Measurements from ENCODE around the gene RASAL2. TPM values are rescaled to one million over a fixed set of nuclear protein-coding genes. Genes with fewer than 3 reads are reported as not detected.
"Not testable (repeated sequence)": the region's sequence is repeated elsewhere in the genome, so short reads cannot be mapped to it uniquely, and the experiment has no call there.

RASAL2 gene
- total and polyA plus RNA-seq, 2 donors (not counting 1 experiment from before 2014, with no cell fraction given): 11.9 to 21.8 TPM

DNA sequence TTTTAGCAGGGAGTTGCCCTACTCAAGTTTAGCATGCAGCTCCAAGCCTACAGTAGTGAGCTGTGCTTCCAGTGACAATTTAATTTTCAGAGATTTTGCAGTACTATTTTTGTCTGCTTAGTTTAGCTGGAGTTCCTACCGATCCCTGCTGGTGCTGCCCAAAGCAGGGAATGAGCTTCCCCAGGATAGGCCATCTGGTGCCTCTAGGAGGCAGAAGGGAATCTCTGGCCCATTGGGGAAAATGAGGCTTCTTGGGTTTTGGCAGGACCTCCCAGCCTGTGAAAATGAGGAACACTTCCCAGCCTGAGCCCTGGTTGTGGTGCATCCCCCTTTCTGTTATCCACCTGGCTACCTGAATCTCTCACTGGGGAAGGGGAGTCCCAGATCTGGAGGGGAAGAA lies 149.2 kb downstream of the RASAL2 start:
- no peak overlapping the region for H3K4me3 ChIP-seq (replicated peaks in 1 of 4; ENCODE audit: control extremely low read depth in 1 of 4, insufficient read depth in 1 of 4, low read depth in 3 of 4, low read length in 4 of 4)
- H4K20me1 ChIP-seq (ENCODE audit: control insufficient read depth, extremely low read depth, insufficient read depth, low read length): no peaks in the 10 kb centered on the region
- peaks cover 15% of the 10 kb centered on the region for H3K4me1 ChIP-seq (ENCODE audit: control insufficient read depth, extremely low read depth, insufficient read depth, low read length)
- DNase-seq (ENCODE audit: low read depth in 2 of 2): no peak
- H3K27ac ChIP-seq (ENCODE audit: insufficient read depth, low read length): no peak overlapping the region
- H3K36me3 ChIP-seq (ENCODE audit: control insufficient read depth, insufficient read depth, low read length): no peaks in the 10 kb centered on the region
- no peak overlapping the region for H2AFZ ChIP-seq (ENCODE audit: low read length)
- H3K27me3 ChIP-seq (ENCODE audit: control insufficient read depth, insufficient read depth, low read length): no peaks in the 10 kb centered on the region
- TF ChIP-seq, protein P1, sequence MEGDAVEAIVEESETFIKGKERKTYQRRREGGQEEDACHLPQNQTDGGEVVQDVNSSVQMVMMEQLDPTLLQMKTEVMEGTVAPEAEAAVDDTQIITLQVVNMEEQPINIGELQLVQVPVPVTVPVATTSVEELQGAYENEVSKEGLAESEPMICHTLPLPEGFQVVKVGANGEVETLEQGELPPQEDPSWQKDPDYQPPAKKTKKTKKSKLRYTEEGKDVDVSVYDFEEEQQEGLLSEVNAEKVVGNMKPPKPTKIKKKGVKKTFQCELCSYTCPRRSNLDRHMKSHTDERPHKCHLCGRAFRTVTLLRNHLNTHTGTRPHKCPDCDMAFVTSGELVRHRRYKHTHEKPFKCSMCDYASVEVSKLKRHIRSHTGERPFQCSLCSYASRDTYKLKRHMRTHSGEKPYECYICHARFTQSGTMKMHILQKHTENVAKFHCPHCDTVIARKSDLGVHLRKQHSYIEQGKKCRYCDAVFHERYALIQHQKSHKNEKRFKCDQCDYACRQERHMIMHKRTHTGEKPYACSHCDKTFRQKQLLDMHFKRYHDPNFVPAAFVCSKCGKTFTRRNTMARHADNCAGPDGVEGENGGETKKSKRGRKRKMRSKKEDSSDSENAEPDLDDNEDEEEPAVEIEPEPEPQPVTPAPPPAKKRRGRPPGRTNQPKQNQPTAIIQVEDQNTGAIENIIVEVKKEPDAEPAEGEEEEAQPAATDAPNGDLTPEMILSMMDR (conservative IDR thresholded peaks at IDR 0.05 in 1 of 2, IDR thresholded peaks at IDR 0.05 in 1 of 2; ENCODE audit: low read depth in 1 of 2, low read length in 2 of 2): no peak
- TF ChIP-seq EZH2 (IDR thresholded peaks at IDR 0.05; ENCODE audit: low read length, missing control alignments): no peak
- H3K79me2 ChIP-seq (ENCODE audit: control insufficient read depth, insufficient read depth, low read length): peaks cover 9% of the 10 kb centered on the region
- no peak overlapping the region for H3K9ac ChIP-seq (ENCODE audit: insufficient read depth, low read length)
- H3K9me3 ChIP-seq (ENCODE audit: control insufficient read depth, insufficient read depth, low read depth, low read length): no peaks in the 10 kb centered on the region
- no peak overlapping the region for H3K4me2 ChIP-seq (ENCODE audit: extremely low read depth, insufficient read depth, low read length)

DNA sequence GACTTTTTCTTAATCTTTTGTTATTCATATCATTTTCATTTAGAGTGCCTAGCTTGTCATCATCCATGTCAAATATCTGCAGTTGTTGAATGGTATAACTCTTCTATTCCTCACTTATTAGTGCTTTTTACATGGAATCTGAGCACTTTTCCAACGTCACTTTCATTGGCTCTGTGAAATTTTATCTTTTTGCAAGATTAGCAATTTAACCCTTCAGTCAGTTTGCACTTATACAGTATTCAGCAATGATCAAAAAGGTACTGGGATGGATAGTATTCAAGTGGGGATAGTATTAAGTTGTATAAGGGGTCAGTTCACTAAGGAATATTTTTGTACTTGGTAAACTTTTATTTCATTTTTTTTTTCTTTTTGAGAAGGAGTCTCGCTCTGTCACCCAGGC lies 150.0 kb downstream of the RASAL2 start:
- H3K27ac ChIP-seq (ENCODE audit: insufficient read depth, low read length): no peak overlapping the region
- H3K4me3 ChIP-seq (replicated peaks in 1 of 4; ENCODE audit: control extremely low read depth in 1 of 4, insufficient read depth in 1 of 4, low read depth in 3 of 4, low read length in 4 of 4): no peak overlapping the region
- no peaks in the 10 kb centered on the region for H4K20me1 ChIP-seq (ENCODE audit: control insufficient read depth, extremely low read depth, insufficient read depth, low read length)
- H2AFZ ChIP-seq (ENCODE audit: low read length): no peak overlapping the region
- H3K27me3 ChIP-seq (ENCODE audit: control insufficient read depth, insufficient read depth, low read length): no peaks in the 10 kb centered on the region
- H3K4me2 ChIP-seq (ENCODE audit: extremely low read depth, insufficient read depth, low read length): no peak overlapping the region
- TF ChIP-seq, protein P1 (conservative IDR thresholded peaks at IDR 0.05 in 1 of 2, IDR thresholded peaks at IDR 0.05 in 1 of 2; ENCODE audit: low read depth in 1 of 2, low read length in 2 of 2): no peak
- no peak for TF ChIP-seq EZH2 (IDR thresholded peaks at IDR 0.05; ENCODE audit: low read length, missing control alignments)
- no peaks in the 10 kb centered on the region for H3K9me3 ChIP-seq (ENCODE audit: control insufficient read depth, insufficient read depth, low read depth, low read length)
- peaks cover 9% of the 10 kb centered on the region for H3K79me2 ChIP-seq (ENCODE audit: control insufficient read depth, insufficient read depth, low read length)
- H3K4me1 ChIP-seq (ENCODE audit: control insufficient read depth, extremely low read depth, insufficient read depth, low read length): peaks cover 11% of the 10 kb centered on the region
- DNase-seq (ENCODE audit: low read depth in 2 of 2): no peak
- no peak overlapping the region for H3K9ac ChIP-seq (ENCODE audit: insufficient read depth, low read length)
- H3K36me3 ChIP-seq (ENCODE audit: control insufficient read depth, insufficient read depth, low read length): no peaks in the 10 kb centered on the region

DNA sequence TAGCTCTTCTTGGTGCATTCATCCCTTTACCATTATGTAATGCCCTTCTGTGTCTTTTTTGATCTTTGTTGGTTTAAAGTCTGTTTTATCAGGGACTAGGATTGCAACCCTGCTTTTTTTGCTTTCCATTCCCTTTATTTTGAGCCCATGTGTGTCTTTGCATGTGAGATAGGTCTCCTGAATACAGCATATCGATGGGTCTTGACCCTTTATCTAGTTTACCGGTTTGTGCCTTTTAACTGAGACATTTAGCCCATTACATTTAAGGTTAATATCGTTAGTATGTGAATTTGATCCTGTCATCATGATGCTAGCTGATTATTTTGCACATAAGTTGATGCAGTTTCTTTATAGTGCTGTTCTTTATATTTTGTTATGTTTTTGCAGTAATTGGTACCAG lies 154.4 kb downstream of the RASAL2 start:
- H3K27ac ChIP-seq (ENCODE audit: insufficient read depth, low read length); H3K27me3 ChIP-seq (ENCODE audit: control insufficient read depth, insufficient read depth, low read length); H3K4me3 ChIP-seq (replicated peaks in 1 of 4; ENCODE audit: control extremely low read depth in 1 of 4, insufficient read depth in 1 of 4, low read depth in 3 of 4, low read length in 4 of 4); H3K36me3 ChIP-seq (ENCODE audit: control insufficient read depth, insufficient read depth, low read length); H3K9me3 ChIP-seq (ENCODE audit: control insufficient read depth, insufficient read depth, low read depth, low read length); H3K79me2 ChIP-seq (ENCODE audit: control insufficient read depth, insufficient read depth, low read length); H4K20me1 ChIP-seq (ENCODE audit: control insufficient read depth, extremely low read depth, insufficient read depth, low read length); H3K9ac ChIP-seq (ENCODE audit: insufficient read depth, low read length); H3K4me1 ChIP-seq (ENCODE audit: control insufficient read depth, extremely low read depth, insufficient read depth, low read length); DNase-seq (ENCODE audit: low read depth in 2 of 2); H3K4me2 ChIP-seq (ENCODE audit: extremely low read depth, insufficient read depth, low read length); H2AFZ ChIP-seq (ENCODE audit: low read length): not testable (repeated sequence)

DNA sequence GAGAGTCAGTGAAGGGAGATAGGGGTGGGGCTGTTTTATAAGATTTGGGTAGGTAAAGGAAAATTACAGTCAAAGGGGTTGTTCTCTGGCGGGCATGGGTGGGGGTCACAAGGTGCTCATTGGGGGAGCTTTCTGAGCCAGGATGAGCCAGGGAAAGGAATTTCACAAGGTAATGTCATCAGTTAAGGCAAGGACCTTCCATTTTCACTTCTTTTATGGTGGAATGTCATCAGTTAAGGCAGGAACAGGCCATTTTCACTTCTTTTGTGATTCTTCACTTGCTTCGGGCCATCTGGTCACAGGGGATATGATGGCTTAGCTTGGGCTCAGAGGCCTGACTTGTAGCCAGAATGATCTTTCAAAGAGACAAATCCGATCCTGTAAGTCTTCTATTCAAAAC lies 159.7 kb downstream of the RASAL2 start:
- H3K27me3 ChIP-seq (ENCODE audit: control insufficient read depth, insufficient read depth, low read length); H3K4me3 ChIP-seq (replicated peaks in 1 of 4; ENCODE audit: control extremely low read depth in 1 of 4, insufficient read depth in 1 of 4, low read depth in 3 of 4, low read length in 4 of 4); H3K79me2 ChIP-seq (ENCODE audit: control insufficient read depth, insufficient read depth, low read length); H3K27ac ChIP-seq (ENCODE audit: insufficient read depth, low read length); H3K4me1 ChIP-seq (ENCODE audit: control insufficient read depth, extremely low read depth, insufficient read depth, low read length); H3K9ac ChIP-seq (ENCODE audit: insufficient read depth, low read length); H2AFZ ChIP-seq (ENCODE audit: low read length); H3K4me2 ChIP-seq (ENCODE audit: extremely low read depth, insufficient read depth, low read length); H3K36me3 ChIP-seq (ENCODE audit: control insufficient read depth, insufficient read depth, low read length); H3K9me3 ChIP-seq (ENCODE audit: control insufficient read depth, insufficient read depth, low read depth, low read length); H4K20me1 ChIP-seq (ENCODE audit: control insufficient read depth, extremely low read depth, insufficient read depth, low read length); DNase-seq (ENCODE audit: low read depth in 2 of 2): not testable (repeated sequence)
